H1 (cell line): ENCODE data around the gene UGT1A3. TPM values are rescaled to one million over a fixed set of nuclear protein-coding genes. Genes with fewer than 3 reads are reported as not detected.

Source experiments
- CTCF ChIA-PET: fragments of 300-600 bp; sonication (Branson Sonifier 250); formaldehyde crosslinking; loops from one replicate; lab custom pipeline; 2021; ENCODE audit not compliant: partially characterized antibody; lab: Charles Lee
- POLR2A ChIA-PET: fragments of 300-600 bp; sonication (Branson Sonifier 250); formaldehyde crosslinking; loops from one replicate; lab custom pipeline; 2021; ENCODE audit warnings: inconsistent platforms; ENCODE audit not compliant: partially characterized antibody; lab: Charles Lee
- DNase-seq, 2 experiments: peaks; one replicate each; pipeline versions ENCODE4 v3.0.0 to v3.0.0-alpha.2; 2010 to 2022; ENCODE audit warnings: low spot score in 2 of 2, low read depth in 1 of 2, mixed read lengths in 1 of 2
- FAIRE-seq: peaks from 2 replicates; lab custom pipeline; 2011; peaks lifted over from hg19 to GRCh38; lab: Jason Lieb, UNC
- H2AFZ ChIP-seq: 2 replicates; pipeline ENCODE4 v1.8.1; 2012; ENCODE audit warnings: low read length, inconsistent platforms
- H2AK5ac ChIP-seq: 2 replicates; pipeline ENCODE4 v1.6.1; 2013; ENCODE audit warnings: low read depth, low read length
- H2BK120ac ChIP-seq: replicated peaks from 2 replicates; pipeline ENCODE3; 2013; ENCODE audit warnings: low read depth, low read length, inconsistent platforms
- H2BK12ac ChIP-seq: 2 replicates; pipeline ENCODE4 v1.6.1; 2013; ENCODE audit warnings: low read depth, low read length
- H2BK15ac ChIP-seq: 2 replicates; pipeline ENCODE4 v1.6.1; 2013; ENCODE audit warnings: low read length
- H2BK20ac ChIP-seq: 2 replicates; pipeline ENCODE4 v1.6.1; 2013; ENCODE audit warnings: low read length
- H2BK5ac ChIP-seq: 2 replicates; pipeline ENCODE4 v1.6.1; 2013; ENCODE audit warnings: low read depth, low read length
- H3K14ac ChIP-seq: 2 replicates; pipeline ENCODE4 v1.6.1; 2013; ENCODE audit warnings: inconsistent platforms; ENCODE audit not compliant: insufficient read length
- H3K18ac ChIP-seq: 2 replicates; pipeline ENCODE4 v1.6.1; 2013; ENCODE audit warnings: low read length; ENCODE audit errors: extremely low read depth
- H3K23ac ChIP-seq: 2 replicates; pipeline ENCODE4 v1.6.1; 2013; ENCODE audit warnings: inconsistent platforms; ENCODE audit not compliant: insufficient read length
- H3K23me2 ChIP-seq: 2 replicates; pipeline ENCODE4 v1.6.1; 2013; ENCODE audit warnings: low read depth, low read length
- H3K27ac ChIP-seq: 2 replicates; pipeline ENCODE4 v1.6.1; 2011; ENCODE audit warnings: low read depth, low read length, inconsistent platforms
- H3K27me3 ChIP-seq, 4 experiments: replicated peaks in 1 of 4; 1 replicate in 1 of 4; 2 replicates in 3 of 4; pipeline versions ENCODE4 v1.6.1 to v1.8.1; 2011 to 2013; ENCODE audit warnings: low read length in 3 of 4, mild to moderate bottlenecking in 3 of 4, inconsistent platforms in 2 of 4, mixed read lengths in 2 of 4, moderate library complexity in 1 of 4; ENCODE audit not compliant: control insufficient read depth in 3 of 4, insufficient read depth in 3 of 4; ENCODE audit errors: extremely low read depth in 1 of 4
- H3K36me3 ChIP-seq, 4 experiments: 2 replicates each; pipeline versions ENCODE4 v1.6.1 to v1.8.1; 2011 to 2013; ENCODE audit warnings: mild to moderate bottlenecking in 4 of 4, low read length in 3 of 4, moderate library complexity in 2 of 4, control low read depth in 1 of 4, inconsistent platforms in 1 of 4; ENCODE audit not compliant: insufficient read depth in 4 of 4, control insufficient read depth in 2 of 4
- H3K4ac ChIP-seq: replicated peaks from 2 replicates; pipeline ENCODE3; 2013; ENCODE audit warnings: low read length, low read depth, mixed read lengths, inconsistent platforms; ENCODE audit not compliant: insufficient read length
- H3K4me1 ChIP-seq, 4 experiments: replicated peaks in 1 of 4; 1 replicate in 1 of 4; 2 replicates in 3 of 4; pipeline versions ENCODE4 v1.6.1 to v1.8.1; 2011 to 2013; ENCODE audit warnings: low read length in 3 of 4, inconsistent platforms in 2 of 4, mixed read lengths in 1 of 4; ENCODE audit not compliant: insufficient read depth in 4 of 4, control insufficient read depth in 3 of 4
- H3K4me2 ChIP-seq, 2 experiments: 2 replicates each; pipeline versions ENCODE4 v1.6.1 to v1.8.1; 2011 to 2013; ENCODE audit warnings: low read depth in 2 of 2, low read length in 2 of 2, control low read depth in 1 of 2, inconsistent platforms in 1 of 2, mild to moderate bottlenecking in 1 of 2; ENCODE audit not compliant: insufficient read depth in 1 of 2
- H3K4me3 ChIP-seq, 4 experiments: fragments of 200-600, 300-600 bp in 1 of 4; sonication (generic), shearing (Covaris generic), sonication (Bioruptor Twin) in 1 of 4; 2 replicates each; pipeline versions ENCODE4 v1.5.1 to v1.8.1; 2011 to 2016; ENCODE audit warnings: low read length in 4 of 4, low read depth in 3 of 4, control low read depth in 2 of 4, inconsistent platforms in 2 of 4, mild to moderate bottlenecking in 2 of 4, mixed read lengths in 1 of 4, moderate library complexity in 1 of 4; ENCODE audit not compliant: insufficient read depth in 2 of 4; ENCODE audit errors: extremely low read depth in 1 of 4
- H3K56ac ChIP-seq: replicated peaks from 2 replicates; pipeline ENCODE3; 2013; ENCODE audit warnings: low read depth, mild to moderate bottlenecking, mixed read lengths, low read length, inconsistent platforms; ENCODE audit not compliant: insufficient read length
- H3K79me1 ChIP-seq: 2 replicates; pipeline ENCODE4 v1.6.1; 2013; ENCODE audit warnings: low read depth, low read length, control low read depth
- H3K79me2 ChIP-seq, 2 experiments: 2 replicates each; pipeline versions ENCODE4 v1.6.1 to v1.8.1; 2012 to 2013; ENCODE audit warnings: low read length in 2 of 2, mild to moderate bottlenecking in 2 of 2, inconsistent platforms in 1 of 2; ENCODE audit not compliant: insufficient read depth in 2 of 2, control insufficient read depth in 1 of 2
- H3K9ac ChIP-seq, 4 experiments: replicated peaks in 1 of 4; 1 replicate in 1 of 4; 2 replicates in 3 of 4; pipeline versions ENCODE4 v1.6.1 to v1.8.1; 2011 to 2013; ENCODE audit warnings: low read depth in 3 of 4, low read length in 3 of 4, control low read depth in 2 of 4, mild to moderate bottlenecking in 2 of 4, moderate library complexity in 2 of 4, inconsistent platforms in 1 of 4; ENCODE audit errors: extremely low read depth in 1 of 4
- H3K9me3 ChIP-seq, 2 experiments: 2 replicates each; pipeline versions ENCODE4 v1.6.1 to v1.8.1; 2012 to 2013; ENCODE audit warnings: mild to moderate bottlenecking in 2 of 2, moderate library complexity in 2 of 2, control low read depth in 1 of 2, inconsistent platforms in 1 of 2, low read depth in 1 of 2, low read length in 1 of 2, mixed read lengths in 1 of 2; ENCODE audit not compliant: insufficient read depth in 2 of 2
- H4K20me1 ChIP-seq, 2 experiments: replicated peaks in 1 of 2; 2 replicates each; pipeline versions ENCODE3 to v1.8.1; 2011 to 2013; ENCODE audit warnings: inconsistent platforms in 2 of 2, low read length in 2 of 2, mild to moderate bottlenecking in 1 of 2; ENCODE audit not compliant: insufficient read depth in 2 of 2, control insufficient read depth in 1 of 2
- H4K5ac ChIP-seq: 2 replicates; pipeline ENCODE4 v1.6.1; 2013; ENCODE audit warnings: low read length, low read depth, mixed read lengths, inconsistent platforms; ENCODE audit not compliant: insufficient read length
- H4K8ac ChIP-seq: 2 replicates; pipeline ENCODE4 v1.8.0; 2013; ENCODE audit warnings: mild to moderate bottlenecking, moderate library complexity, low read length, inconsistent platforms; ENCODE audit not compliant: insufficient read depth; ENCODE audit errors: extremely low read depth
- H4K91ac ChIP-seq: replicated peaks from 2 replicates; pipeline ENCODE3; 2013; ENCODE audit warnings: low read length, mixed read lengths, inconsistent platforms; ENCODE audit not compliant: insufficient read length
- CHD2 ChIP-seq: IDR thresholded peaks from 2 replicates; pipeline ENCODE4 v1.6.1; 2012; ENCODE audit warnings: low read length, improper control_type of control experiment
- KDM4A ChIP-seq: IDR thresholded peaks from one replicate; pipeline ENCODE4 v1.7.1; 2012; ENCODE audit warnings: low read depth, mild to moderate bottlenecking, moderate library complexity, low read length, inconsistent platforms; ENCODE audit not compliant: severe bottlenecking
- NANOG ChIP-seq: IDR thresholded peaks from 2 replicates; pipeline ENCODE4 v1.6.1; 2011; ENCODE audit warnings: low read length, low read depth, mild to moderate bottlenecking, inconsistent platforms; ENCODE audit not compliant: insufficient read depth, poor library complexity, severe bottlenecking
- SAP30 ChIP-seq: fragments of 300-600 bp; sonication (generic); IDR thresholded peaks from 2 replicates; pipeline ENCODE4 v1.7.1; 2012; ENCODE audit warnings: low read length, moderate library complexity, mild to moderate bottlenecking, inconsistent platforms; ENCODE audit not compliant: insufficient read depth, insufficient replicate concordance
- SIX5 ChIP-seq: IDR thresholded peaks from 2 replicates; pipeline ENCODE4 v1.6.1; 2011; ENCODE audit warnings: mild to moderate bottlenecking, low read depth, low read length
- TCF12 ChIP-seq: IDR thresholded peaks from 2 replicates; pipeline ENCODE4 v1.6.1; 2011; ENCODE audit warnings: low read depth, mild to moderate bottlenecking, low read length
- WGBS, 2 experiments: shearing (Covaris generic) in 1 of 2; methylation state at CpG; one replicate each; pipeline versions ENCODE4 v1.1.6 to v1.1.7; 2013 to 2015; ENCODE audit warnings: low lambda C conversion rate in 2 of 2, mixed read lengths in 2 of 2, inconsistent platforms in 1 of 2, low coverage in 1 of 2, missing lambda C conversion rate in 1 of 2; ENCODE audit not compliant: insufficient replicate concordance in 2 of 2, insufficient coverage in 1 of 2, insufficient read length in 1 of 2; ENCODE audit errors: extremely low coverage in 1 of 2, missing lambda C conversion rate in 1 of 2; 5-methylcytosine and 5-hydroxymethylcytosine counted together
- polyA plus RNA-seq, 7 experiments: library from polyadenylated mRNA; depleted of rRNA in 3 of 7; stranded (reverse) in 5 of 7; unstranded in 2 of 7; fragments of >200 nt in 5 of 7; fragments of 200-250 nt in 2 of 7; gene quantifications; 1 replicate in 5 of 7; 2 replicates in 1 of 7; 4 replicates in 1 of 7; pipeline versions ENCODE4 v1.2.1 to v1.2.3, GENCODE V29; 2011 to 2013; ENCODE audit warnings: missing spikeins in 2 of 7, mixed read lengths in 2 of 7
- total RNA-seq: library from RNA; stranded (reverse); fragmentation: NEBNext Ultra II Directional; extraction: Animal tissue kit (Norgen Biotek cat#: 25700); gene quantifications from 2 replicates; pipeline ENCODE4 v1.2.1, GENCODE V29; 2021

The UGT1A3 gene
- total and polyA plus RNA-seq, 2 of the 8 experiments (the other 6 are each of a cell fraction or from before 2014, with no cell fraction given): not detected

- no peaks in the 10 kb centered on the region for H3K27me3 ChIP-seq
- no peak overlapping the region for H3K23ac ChIP-seq
- no peaks in the 10 kb centered on the region for H4K20me1 ChIP-seq
- no peak overlapping the region for H3K18ac ChIP-seq
- 90% methylated on average over 6 of the region's 7 CpGs; no CpG with 5 or more reads in 1 of the 2 experiments for WGBS, 2 experiments
- no peaks in the 10 kb centered on the region for H3K23me2 ChIP-seq
- POLR2A ChIA-PET: no interaction called here
- H3K9ac ChIP-seq: no peak overlapping the region
- no peaks in the 10 kb centered on the region for H3K4me1 ChIP-seq
- H4K5ac ChIP-seq: no peak overlapping the region
- no peak overlapping the region for H3K4ac ChIP-seq
- no peak overlapping the region for H2BK5ac ChIP-seq
- no peak overlapping the region for H2BK20ac ChIP-seq
- H2AK5ac ChIP-seq: no peak overlapping the region
- no peak overlapping the region for H2AFZ ChIP-seq
- no peak overlapping the region for H4K91ac ChIP-seq
- no peak overlapping the region for H4K8ac ChIP-seq
- no peaks in the 10 kb centered on the region for H3K79me2 ChIP-seq
- no peak for FAIRE-seq
- no peak for DNase-seq
- no peaks in the 10 kb centered on the region for H3K79me1 ChIP-seq
- peaks cover 6 to 7% of the 10 kb centered on the region in 2 experiments; a peak in 2 of 4 replicates for H3K9me3 ChIP-seq
- H3K56ac ChIP-seq: no peak overlapping the region
- H3K36me3 ChIP-seq: no peaks in the 10 kb centered on the region
- H2BK12ac ChIP-seq: no peak overlapping the region
- no peak overlapping the region for H2BK15ac ChIP-seq
- no peak overlapping the region for H3K14ac ChIP-seq
- CTCF ChIA-PET: no interaction called here
- no peak overlapping the region for H3K4me2 ChIP-seq
- H3K27ac ChIP-seq: no peak overlapping the region
- H3K4me3 ChIP-seq: no peak overlapping the region
- H2BK120ac ChIP-seq: no peak overlapping the region
- TF ChIP-seq NANOG (no peak), SAP30 (no peak), KDM4A (no peak), CHD2 (no peak), TCF12 (no peak), SIX5 (no peak)
These were observed 27.7 kb downstream of the UGT1A3 start for GRCh38 chr2:233756429-233757081.
